Endothelial cell (in vitro differentiated cells): ENCODE measurements around the gene EHMT1. TPM values are rescaled to one million over a fixed set of nuclear protein-coding genes. Genes with fewer than 3 reads are reported as not detected.

ENCODE experiments used
- DNase-seq: peaks from one replicate; pipeline ENCODE4 v3.0.0; 2021; ENCODE audit warnings: low spot score
- H3K27ac Mint-ChIP-seq: one replicate; pipeline ENCODE4 v1.8.0; 2021; ENCODE audit warnings: mixed read lengths, inconsistent platforms; ENCODE audit not compliant: unreplicated experiment
- H3K27me3 Mint-ChIP-seq: one replicate; pipeline ENCODE4 v1.8.0; 2021; ENCODE audit warnings: mild to moderate bottlenecking, moderate library complexity, mixed read lengths, inconsistent platforms; ENCODE audit not compliant: unreplicated experiment
- H3K36me3 Mint-ChIP-seq: one replicate; pipeline ENCODE4 v1.8.0; 2021; ENCODE audit warnings: mild to moderate bottlenecking, low read depth, mixed read lengths, inconsistent platforms; ENCODE audit not compliant: unreplicated experiment
- H3K4me1 Mint-ChIP-seq: one replicate; pipeline ENCODE4 v1.8.0; 2021; ENCODE audit warnings: mild to moderate bottlenecking, mixed read lengths, inconsistent platforms; ENCODE audit not compliant: unreplicated experiment
- H3K4me3 Mint-ChIP-seq: one replicate; pipeline ENCODE4 v1.8.0; 2021; ENCODE audit warnings: mild to moderate bottlenecking, mixed read lengths, inconsistent platforms; ENCODE audit not compliant: unreplicated experiment
- H3K9me3 Mint-ChIP-seq: one replicate; pipeline ENCODE4 v1.8.0; 2021; ENCODE audit warnings: mixed read lengths, inconsistent platforms; ENCODE audit not compliant: unreplicated experiment
- total RNA-seq: library from RNA; stranded (reverse); fragmentation: NEBNext Ultra II Directional; extraction: Animal tissue kit (Norgen Biotek cat#: 25700); gene quantifications from one replicate; pipeline ENCODE4 v1.2.1, GENCODE V29; 2021; ENCODE audit not compliant: unreplicated experiment
- TF ChIP-seq, protein P1 (sequence below): fragments of 200-600 bp; sonication (generic); IDR thresholded peaks from one replicate; pipeline ENCODE4 v1.5.0; 2021; ENCODE audit warnings: antibody characterized with exemption; ENCODE audit not compliant: unreplicated experiment

Gene EHMT1
- total RNA-seq, 1 donor from 2014 or later: 120 TPM

DNA sequence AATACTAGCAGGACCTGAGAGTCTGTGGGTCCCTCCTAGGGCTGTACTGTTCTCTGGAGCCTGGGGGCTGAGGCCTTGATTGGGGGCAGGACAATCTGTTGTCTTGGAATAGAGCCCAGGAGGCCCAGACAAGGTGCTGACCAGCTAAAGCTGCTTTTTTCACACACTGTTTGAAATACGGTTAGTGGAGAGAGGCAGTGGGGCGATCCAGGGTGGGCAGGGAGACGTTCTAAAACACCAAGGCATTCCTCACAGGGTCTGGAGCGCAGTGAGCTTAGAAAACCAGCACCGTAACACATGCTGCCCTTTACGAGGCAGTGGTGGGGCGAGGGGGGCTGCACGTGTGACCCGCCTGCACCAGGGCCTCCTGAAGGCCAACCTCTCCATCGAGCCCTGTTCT lies 55.1 kb downstream of the EHMT1 start:
- DNase-seq: no peak
- Mint-ChIP-seq H3K36me3 (peaks cover 12% of the 10 kb centered on the region), H3K27ac (no peak overlapping the region), H3K27me3 (peaks cover 7% of the 10 kb centered on the region), H3K4me3 (no peak overlapping the region), H3K4me1 (peaks cover 27% of the 10 kb centered on the region), H3K9me3 (no peaks in the 10 kb centered on the region)
- TF ChIP-seq, protein P1, sequence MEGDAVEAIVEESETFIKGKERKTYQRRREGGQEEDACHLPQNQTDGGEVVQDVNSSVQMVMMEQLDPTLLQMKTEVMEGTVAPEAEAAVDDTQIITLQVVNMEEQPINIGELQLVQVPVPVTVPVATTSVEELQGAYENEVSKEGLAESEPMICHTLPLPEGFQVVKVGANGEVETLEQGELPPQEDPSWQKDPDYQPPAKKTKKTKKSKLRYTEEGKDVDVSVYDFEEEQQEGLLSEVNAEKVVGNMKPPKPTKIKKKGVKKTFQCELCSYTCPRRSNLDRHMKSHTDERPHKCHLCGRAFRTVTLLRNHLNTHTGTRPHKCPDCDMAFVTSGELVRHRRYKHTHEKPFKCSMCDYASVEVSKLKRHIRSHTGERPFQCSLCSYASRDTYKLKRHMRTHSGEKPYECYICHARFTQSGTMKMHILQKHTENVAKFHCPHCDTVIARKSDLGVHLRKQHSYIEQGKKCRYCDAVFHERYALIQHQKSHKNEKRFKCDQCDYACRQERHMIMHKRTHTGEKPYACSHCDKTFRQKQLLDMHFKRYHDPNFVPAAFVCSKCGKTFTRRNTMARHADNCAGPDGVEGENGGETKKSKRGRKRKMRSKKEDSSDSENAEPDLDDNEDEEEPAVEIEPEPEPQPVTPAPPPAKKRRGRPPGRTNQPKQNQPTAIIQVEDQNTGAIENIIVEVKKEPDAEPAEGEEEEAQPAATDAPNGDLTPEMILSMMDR: no peak

DNA sequence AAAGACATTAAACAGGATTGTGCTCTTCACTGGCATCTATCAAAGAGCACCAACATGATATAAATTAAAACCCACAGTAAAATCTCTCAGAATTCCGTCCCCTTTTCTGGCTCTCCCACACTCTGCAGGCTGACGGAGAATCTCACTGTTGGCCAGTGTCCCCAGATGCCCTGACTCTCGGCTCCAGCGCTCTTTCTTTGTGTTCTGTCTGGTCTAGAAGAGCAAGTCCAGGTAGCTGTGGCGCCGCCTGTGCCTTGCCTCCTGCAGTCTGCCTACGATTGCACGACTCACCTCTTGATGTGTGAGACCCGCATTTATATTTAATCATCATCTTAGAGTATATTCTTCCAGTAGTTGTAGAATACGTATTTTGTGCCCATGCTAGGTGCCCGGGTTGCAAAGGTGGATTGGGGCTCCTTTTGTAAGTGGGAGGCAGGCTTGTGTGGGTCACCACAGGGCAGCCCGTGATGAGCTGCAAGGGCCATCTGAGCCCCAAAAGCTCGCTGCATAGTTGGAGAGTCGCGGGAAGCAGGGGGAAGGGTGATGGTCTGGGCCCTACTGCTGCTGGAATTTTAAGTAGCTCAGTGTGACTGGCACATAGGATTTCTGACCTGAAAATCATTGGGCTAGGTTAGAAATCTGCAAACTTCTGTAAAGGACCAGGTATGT lies 55.6 kb downstream of the EHMT1 start:
- no peak for DNase-seq
- H3K4me3 Mint-ChIP-seq: no peak overlapping the region

DNA sequence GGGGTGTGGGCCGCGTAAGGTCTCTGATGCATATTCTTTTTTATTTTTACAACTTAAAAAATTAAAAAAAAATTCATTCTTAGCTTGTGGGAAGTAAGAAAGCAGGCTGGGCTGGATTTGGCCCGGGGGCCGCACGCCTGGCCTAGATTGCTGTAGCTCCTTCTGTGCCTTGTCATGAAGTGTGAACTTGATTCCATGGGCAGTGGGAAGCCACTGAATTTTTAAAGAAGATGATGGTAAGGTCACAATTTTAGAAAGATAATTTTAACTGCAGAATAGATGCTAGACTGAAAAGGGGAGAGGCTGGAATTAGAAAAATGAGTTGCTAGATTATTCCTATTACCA lies 56.1 kb downstream of the EHMT1 start:
- Mint-ChIP-seq H3K27ac (no peak overlapping the region), H3K27me3 (peaks cover 1% of the 10 kb centered on the region), H3K4me1 (peaks cover 34% of the 10 kb centered on the region), H3K36me3 (peaks cover 5% of the 10 kb centered on the region), H3K4me3 (no peak overlapping the region), H3K9me3 (no peaks in the 10 kb centered on the region)
- no peak for DNase-seq
- TF ChIP-seq, protein P1: no peak

More for the DNA sequence above, 55.6 kb downstream of the EHMT1 start:
- H3K4me1 Mint-ChIP-seq: peaks cover 29% of the 10 kb centered on the region
- no peaks in the 10 kb centered on the region for H3K9me3 Mint-ChIP-seq
- H3K36me3 Mint-ChIP-seq: peaks cover 7% of the 10 kb centered on the region
- no peak overlapping the region for H3K27ac Mint-ChIP-seq
- peaks cover 3% of the 10 kb centered on the region for H3K27me3 Mint-ChIP-seq
- TF ChIP-seq, protein P1: no peak

DNA sequence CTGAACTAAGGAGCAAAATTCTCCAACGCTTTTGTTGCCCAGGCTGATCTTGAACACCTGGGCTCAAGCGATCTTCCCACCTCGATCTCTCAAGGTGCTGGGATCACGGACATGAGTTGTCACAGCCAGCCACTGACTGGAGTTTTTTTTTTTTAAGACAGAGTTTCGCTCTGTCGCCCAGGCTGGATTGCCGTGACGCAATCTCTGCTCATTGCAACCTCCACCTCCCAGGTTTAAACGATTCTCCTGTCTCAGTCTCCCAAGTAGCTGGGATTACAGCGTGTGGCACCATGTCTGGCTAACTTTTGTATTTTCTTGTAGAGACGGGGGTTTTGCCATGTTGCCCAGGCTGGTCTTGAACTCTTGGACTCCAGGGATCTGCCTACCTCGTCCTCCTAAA lies 58.2 kb downstream of the EHMT1 start:
- Mint-ChIP-seq H3K9me3 (no peaks in the 10 kb centered on the region), H3K4me1 (peaks cover 34% of the 10 kb centered on the region), H3K27ac (peak overlapping the region; percentile 24), H3K4me3 (no peak overlapping the region), H3K36me3 (no peaks in the 10 kb centered on the region), H3K27me3 (no peaks in the 10 kb centered on the region)
- TF ChIP-seq, protein P1: no peak
- no peak for DNase-seq

DNA sequence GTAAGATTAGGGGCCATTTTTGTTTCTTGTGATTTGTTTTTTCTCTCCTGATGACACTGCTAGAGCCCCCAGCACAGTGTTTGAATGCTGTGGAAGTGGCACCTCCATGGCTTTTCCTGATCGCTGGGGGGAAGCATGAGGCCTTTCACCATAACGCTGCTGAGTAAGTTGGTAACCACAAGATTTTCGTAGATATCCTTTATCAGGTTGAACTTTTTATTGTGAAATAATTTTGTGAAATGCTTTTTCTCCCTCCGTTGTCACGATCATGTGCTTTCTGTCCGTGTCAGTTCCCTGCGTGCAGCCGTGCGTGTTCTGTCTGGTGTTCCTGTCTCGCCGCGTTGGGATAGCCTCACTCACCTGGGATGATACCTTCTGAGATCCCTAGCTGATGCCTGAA lies 59.4 kb downstream of the EHMT1 start:
- H3K4me3 Mint-ChIP-seq: no peak overlapping the region
- H3K4me1 Mint-ChIP-seq: peaks cover 31% of the 10 kb centered on the region
- H3K36me3 Mint-ChIP-seq: no peaks in the 10 kb centered on the region
- H3K27ac Mint-ChIP-seq: no peak overlapping the region
- no peaks in the 10 kb centered on the region for H3K9me3 Mint-ChIP-seq
- TF ChIP-seq, protein P1: no peak
- no peaks in the 10 kb centered on the region for H3K27me3 Mint-ChIP-seq
- no peak for DNase-seq
